D721Med (cell line): ENCODE results near the gene STK32B.
"Not testable (repeated sequence)": the region's sequence is repeated elsewhere in the genome, so short reads cannot be mapped to it uniquely, and the experiment has no call there.

Experiments used
- DNase-seq: peaks from one replicate; pipeline ENCODE4 v3.0.0; 2011; ENCODE audit warnings: low spot score; ENCODE audit not compliant: insufficient read length
- FAIRE-seq: peaks from 2 replicates; lab custom pipeline; 2011; peaks lifted over from hg19 to GRCh38; lab: Jason Lieb, UNC
- CTCF ChIP-seq: IDR thresholded peaks from 2 replicates; pipeline ENCODE4 v1.5.1; 2012; ENCODE audit warnings: mild to moderate bottlenecking, control low read depth; ENCODE audit not compliant: insufficient read depth; ENCODE audit errors: missing control alignments

The STK32B gene

GRCh38 chr4:5237086-5237660, 185.9 kb downstream of the STK32B start:
- TF ChIP-seq CTCF: no peak
- FAIRE-seq: no peak

GRCh38 chr4:5238173-5238572, 186.9 kb downstream of the STK32B start:
- no peak for TF ChIP-seq CTCF
- no peak for DNase-seq
- no peak for FAIRE-seq

More at GRCh38 chr4:5237086-5237660, 185.9 kb downstream of the STK32B start:
- no peak for DNase-seq

GRCh38 chr4:5247061-5247460, 195.8 kb downstream of the STK32B start:
- not testable (repeated sequence) for FAIRE-seq

GRCh38 chr4:5247735-5248134, 196.5 kb downstream of the STK32B start:
- DNase-seq (no peak), FAIRE-seq (no peak)
- TF ChIP-seq CTCF: no peak

More at GRCh38 chr4:5247061-5247460, 195.8 kb downstream of the STK32B start:
- DNase-seq: not testable (repeated sequence)

- TF ChIP-seq CTCF: no peak
- DNase-seq (no peak), FAIRE-seq (no peak)
Measured at GRCh38 chr4:5249727-5250126, 198.4 kb downstream of the STK32B start.

- not testable (repeated sequence) for FAIRE-seq, DNase-seq
Measured at GRCh38 chr4:5250536-5250935, 199.3 kb downstream of the STK32B start.

- TF ChIP-seq CTCF: no peak
- DNase-seq: no peak
- no peak for FAIRE-seq
Measured at GRCh38 chr4:5256421-5256820, 205.1 kb downstream of the STK32B start.

- TF ChIP-seq CTCF: no peak
- DNase-seq: no peak
- no peak for FAIRE-seq
Measured at GRCh38 chr4:5257086-5257485, 205.8 kb downstream of the STK32B start.
